Tongue (tissue), 2 donors: ENCODE results near the gene NIPAL1. TPM values are rescaled to one million over a fixed set of nuclear protein-coding genes. Genes with fewer than 3 reads are reported as not detected.

Source experiments
- DNase-seq: peaks from one replicate; pipeline ENCODE4 v3.0.0-alpha.2; 2015
- total RNA-seq: library from RNA; depleted of rRNA; stranded (reverse); fragments of >200 nt; gene quantifications from one replicate; pipeline ENCODE4 v1.2.3, GENCODE V29; 2014

Gene NIPAL1
- total RNA-seq, 1 donor from 2014 or later: 6.9 TPM

DNA sequence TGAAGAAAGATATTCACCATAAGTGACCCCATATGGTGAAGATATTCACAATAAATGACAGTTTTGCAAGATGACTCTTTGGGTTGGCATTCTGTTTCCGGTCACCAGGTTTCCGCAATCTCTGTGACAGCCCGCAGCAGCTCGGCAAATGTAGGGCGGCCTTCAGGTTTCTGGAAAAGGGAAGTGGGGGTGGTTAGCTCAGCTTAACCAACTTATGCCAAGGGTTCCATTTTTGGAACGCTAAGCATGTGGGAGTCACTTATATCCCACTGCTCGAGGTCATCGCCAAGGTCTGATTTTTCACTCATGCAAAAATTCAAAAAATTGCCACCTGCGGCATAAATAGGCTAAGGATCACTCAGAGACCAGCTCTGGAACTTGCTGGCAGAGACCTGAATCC lies 51.0 kb downstream of the NIPAL1 start:
- no peak for DNase-seq

DNA sequence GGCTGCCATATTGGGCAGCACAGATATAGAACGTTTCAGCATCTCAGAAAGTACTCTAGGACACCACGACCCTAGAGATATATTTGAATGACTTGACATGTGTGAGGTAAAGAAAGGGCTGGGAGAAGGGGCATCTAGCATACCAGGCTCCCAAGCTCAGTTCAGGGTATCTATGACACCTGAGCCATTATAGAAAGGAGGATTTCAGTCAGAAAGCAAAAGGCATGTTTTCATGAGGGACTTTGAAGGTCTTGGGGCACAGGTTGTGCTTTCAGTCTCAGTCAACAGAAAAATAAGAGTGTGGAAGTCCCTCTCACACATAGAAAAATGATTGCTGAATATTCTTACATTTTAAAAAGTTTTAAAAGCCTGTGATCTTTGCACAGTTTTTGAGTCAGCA lies 51.6 kb downstream of the NIPAL1 start:
- no peak for DNase-seq

DNA sequence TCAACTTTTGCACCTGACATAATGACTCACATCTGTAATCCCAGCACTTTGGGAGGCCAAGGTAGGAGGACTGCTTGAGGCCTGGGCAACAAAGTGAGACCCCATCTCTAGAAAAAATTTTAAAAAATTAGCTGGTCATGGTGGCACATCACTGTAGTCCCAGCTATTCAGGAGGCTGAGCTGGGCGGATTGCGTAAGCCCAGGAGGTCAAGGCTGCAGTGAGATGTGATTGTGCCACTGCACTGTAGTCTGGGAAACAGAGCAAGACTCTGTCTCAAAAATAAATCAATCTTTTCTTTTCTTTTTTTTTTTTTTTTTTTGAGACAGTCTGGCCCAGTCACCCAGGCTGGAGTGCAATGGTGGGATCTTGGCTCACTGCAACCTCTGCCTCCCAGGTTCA lies 52.5 kb downstream of the NIPAL1 start:
- DNase-seq: no peak

DNA sequence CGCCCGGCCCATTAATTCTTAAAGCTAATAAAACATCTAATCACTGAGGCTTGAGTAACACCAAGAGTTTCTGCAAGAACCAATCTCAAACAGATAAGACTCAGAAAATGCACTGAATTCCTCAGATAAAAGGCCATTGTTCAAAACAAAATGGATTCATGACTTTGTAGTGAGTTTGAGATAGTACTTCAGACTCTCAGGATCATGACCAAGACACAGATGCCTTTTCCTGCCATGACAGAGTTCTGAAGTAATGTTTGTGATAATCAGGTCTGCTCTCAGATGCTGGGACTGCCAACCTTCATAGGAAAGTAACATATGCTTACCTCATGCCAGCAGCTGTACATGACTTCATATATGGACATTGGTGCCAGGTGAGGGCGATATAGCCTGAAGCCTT lies 54.6 kb downstream of the NIPAL1 start:
- DNase-seq: no peak

DNA sequence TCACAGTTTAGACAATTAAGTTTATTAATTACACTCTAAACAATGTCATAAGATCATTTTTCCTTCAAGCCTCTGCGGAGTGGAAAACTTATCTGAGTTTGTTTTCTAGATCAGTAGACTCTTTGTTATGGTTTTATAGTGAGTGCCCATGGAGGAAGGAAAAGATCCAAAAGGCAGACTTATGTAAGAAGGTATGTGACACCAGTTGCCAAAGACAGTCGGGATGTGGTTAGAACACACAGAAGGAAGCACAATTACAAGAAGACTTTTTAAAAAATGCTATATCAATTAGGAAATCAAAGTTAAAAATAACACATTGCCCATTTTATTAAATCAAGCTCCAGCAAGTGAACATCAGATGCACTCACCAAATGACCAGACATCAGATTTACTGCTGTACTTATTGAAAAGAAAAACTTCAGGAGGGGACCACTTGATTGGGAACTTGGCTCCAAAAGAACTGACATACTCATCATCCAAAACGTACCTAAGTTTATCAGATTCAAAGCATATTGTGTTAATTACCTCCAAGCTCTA lies 57.1 kb downstream of the NIPAL1 start:
- DNase-seq: no peak

DNA sequence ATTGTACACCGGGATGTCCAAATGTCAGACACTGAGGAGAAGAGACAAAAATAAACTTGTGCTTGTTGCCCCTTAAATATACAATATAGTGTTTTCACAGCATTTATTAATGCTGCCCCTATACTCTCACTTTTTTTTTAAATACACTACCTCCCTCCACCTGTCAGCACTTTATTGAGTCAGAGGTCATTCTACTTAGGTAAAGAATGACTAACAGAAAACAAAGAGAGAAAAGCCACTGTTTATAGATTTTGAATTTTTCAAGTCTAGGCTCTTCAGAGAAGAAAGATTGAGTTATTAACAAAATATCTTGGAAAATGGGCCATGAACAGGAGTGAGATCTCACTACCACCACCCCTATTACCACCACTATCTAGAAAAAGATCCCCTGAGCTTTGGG lies 58.1 kb downstream of the NIPAL1 start:
- DNase-seq: no peak

DNA sequence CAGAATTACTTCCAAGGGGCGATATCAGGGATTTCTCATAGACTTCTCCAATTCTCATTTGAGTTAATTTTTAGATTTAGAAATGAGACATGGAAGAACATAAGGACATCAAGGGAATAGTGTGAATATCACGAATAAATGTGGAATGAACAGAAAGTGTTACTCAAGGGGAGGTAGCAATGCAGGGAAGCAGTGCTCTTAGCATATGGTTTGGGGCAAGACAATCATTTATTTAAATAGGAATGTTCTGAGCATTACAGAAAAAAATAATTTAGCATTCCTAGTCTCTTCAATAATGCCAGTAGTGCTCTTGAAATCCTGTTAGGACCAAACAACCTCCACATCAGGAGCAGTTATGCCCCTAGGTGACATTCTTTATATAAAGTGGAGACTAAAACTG lies 61.9 kb downstream of the NIPAL1 start:
- DNase-seq: no peak

DNA sequence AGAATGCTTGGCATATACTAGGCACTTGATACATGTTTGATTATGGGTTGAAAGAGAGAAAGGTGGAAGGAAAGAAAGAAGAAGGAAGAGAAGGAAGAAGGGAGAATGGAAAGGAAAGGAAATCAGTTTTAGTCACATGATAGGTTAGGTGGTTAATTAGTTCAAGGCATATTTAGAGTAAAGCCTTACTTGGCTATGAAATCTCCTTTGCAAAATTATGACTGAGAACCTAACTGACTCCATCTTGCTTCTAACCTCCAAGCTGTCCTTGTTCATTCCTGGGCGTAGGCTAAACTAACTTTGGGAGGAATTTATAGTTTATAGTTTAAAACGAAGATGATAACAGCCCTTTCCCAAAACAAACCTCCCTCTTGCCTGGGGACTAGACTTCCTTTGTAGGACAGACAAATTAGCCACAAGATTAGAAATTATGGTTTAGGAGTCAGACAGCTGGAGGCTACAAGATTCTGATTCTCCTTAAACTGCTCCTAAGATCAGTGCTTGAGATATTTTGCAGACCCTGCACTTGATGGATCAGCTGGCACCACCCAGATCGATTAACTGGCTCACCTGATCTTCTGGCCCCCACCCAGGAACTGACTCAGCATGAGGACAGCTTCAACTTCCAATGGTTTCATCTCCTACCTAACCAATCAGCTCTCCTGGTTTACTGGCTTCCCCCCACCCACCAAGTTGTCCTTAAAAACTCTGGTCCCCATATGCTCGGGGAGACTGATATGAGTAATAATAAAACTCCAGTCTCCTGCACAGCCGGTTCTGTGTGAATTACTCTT lies 62.5 kb downstream of the NIPAL1 start:
- DNase-seq: no peak

DNA sequence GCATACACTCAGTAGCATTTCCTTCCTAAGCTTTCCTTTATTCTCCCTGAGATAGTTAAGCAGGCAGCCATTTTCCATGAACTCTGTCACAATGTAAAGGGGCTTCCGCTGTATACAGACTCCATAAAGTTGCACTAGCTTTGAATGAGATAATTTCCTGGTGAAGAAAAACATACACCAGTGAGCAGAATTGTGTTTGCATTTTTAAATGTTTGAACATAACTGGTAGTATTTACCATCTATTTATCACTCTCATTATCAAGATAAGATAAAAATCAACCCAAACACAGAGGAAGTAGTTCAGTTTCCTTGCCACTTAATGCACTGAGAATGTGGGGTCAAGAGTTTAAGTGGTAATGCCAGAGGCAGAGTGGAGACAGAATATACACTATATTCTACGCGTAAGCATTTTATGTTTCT lies 63.4 kb downstream of the NIPAL1 start:
- no peak for DNase-seq

DNA sequence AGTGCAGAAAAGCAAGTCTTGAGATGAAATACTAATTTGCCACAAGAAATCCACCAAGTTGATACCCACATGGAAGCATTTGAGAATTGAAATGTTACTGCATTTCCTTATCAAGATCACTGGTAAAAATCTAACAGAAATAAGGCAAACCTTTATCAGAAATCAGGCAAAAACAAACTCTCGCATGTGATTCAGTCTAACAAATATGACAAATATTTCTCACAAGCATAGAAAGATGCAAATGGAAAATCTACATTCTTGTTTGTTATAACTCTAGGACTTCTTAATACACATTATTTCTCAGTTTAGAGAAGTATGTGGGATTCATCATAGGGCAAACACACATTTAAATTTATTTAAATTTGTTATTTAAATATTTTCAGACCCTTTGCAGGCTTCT lies 64.6 kb downstream of the NIPAL1 start:
- DNase-seq: no peak

DNA sequence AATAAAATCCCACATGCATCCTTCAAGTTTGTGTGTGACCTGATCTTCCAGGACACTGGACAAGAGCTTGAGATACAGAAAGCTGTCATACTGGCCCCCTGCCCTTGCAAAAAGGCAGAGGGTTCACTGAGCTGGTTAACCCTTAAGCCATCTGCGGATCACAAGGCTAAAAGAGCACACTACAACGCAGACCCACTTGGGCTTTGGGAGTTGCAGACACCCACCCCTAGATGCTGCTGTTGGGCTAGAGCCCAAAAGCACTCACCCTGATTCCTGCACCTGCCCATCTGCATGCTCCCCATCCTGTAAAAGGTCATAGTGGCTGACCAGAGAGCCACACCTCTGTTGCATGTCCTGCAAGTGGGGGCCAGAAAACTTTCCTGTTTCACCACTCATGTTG lies 66.4 kb downstream of the NIPAL1 start:
- no peak for DNase-seq

DNA sequence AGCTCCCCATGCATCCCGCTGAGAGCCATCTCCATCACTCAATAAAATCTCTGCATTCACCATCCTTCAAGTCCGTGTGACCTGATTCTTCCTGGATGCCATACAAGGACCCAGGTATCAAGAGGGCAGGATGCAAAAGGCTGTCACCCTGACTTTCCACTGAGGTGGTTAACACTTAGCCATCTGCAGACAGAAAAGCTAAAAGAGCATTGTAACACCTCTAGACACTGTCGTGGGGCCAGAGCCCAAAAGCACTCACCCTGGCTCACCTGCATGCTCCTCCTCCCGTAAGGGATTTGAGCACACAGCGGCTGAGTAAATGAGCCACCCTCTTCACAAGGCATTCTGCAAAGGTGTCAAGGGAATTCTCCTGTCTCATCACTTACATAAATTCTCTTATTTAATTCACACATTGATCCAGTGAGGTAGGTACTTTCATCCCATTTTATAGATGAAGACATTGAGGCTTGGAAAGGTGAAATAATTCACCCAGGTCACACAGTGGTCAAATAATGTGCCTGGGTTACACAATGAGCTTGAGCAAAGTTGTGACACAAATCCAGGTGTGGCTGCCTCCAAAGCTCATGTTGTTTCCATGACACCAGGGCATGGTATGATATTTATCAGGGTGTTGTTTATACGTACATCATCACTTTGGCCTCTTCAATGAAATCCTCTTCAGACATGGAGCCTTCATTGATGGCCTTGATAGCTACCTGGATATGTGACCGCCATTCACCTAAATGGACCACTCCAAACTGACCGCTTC lies 69.4 kb downstream of the NIPAL1 start:
- no peak for DNase-seq

Other genes starting within 250 kb of the NIPAL1 start
- gene CORIN, start 178.7 kb upstream of the NIPAL1 start, total RNA-seq: 1.4 TPM
- 9.1 TPM for gene NFXL1, start 102.2 kb upstream of the NIPAL1 start, total RNA-seq
- 0.41 TPM for gene CNGA1, start 91 bp upstream of the NIPAL1 start, total RNA-seq
- 0.82 TPM for gene TXK, start 117.5 kb downstream of the NIPAL1 start, total RNA-seq